SKM-1 treated with dmso at 0.1 percent for 144 hours (cell line): ENCODE results near the gene MZF1.
"Not testable (repeated sequence)": the region's sequence is repeated elsewhere in the genome, so short reads cannot be mapped to it uniquely, and the experiment has no call there.

ENCODE experiments used
- DNase-seq: peaks from one replicate; lab custom pipeline; 2025; ENCODE audit not compliant: unreplicated experiment; lab: John Stamatoyannopoulos, UW

The MZF1 gene

GRCh38 chr19:58543826-58544590, 29.1 kb downstream of the MZF1 start, which contains the start of gene TRIM28:
Gene TRIM28, plus strand, starts transcription at chr19:58544064. Its CDS starts 694 bp downstream, at chr19:58544758.
- DNase-seq: no peak

- DNase-seq: not testable (repeated sequence)
These were observed 30.3 kb downstream of the MZF1 start for GRCh38 chr19:58542641-58543372.

- DNase-seq: not testable (repeated sequence)
These were observed 34.0 kb downstream of the MZF1 start for GRCh38 chr19:58539169-58539559.

- no peak for DNase-seq
These were observed 34.6 kb downstream of the MZF1 start for GRCh38 chr19:58538257-58539168.

- DNase-seq: no peak
These were observed 36.0 kb downstream of the MZF1 start for GRCh38 chr19:58536852-58537798.

- no peak for DNase-seq
These were observed 37.3 kb downstream of the MZF1 start for GRCh38 chr19:58535857-58536256.

GRCh38 chr19:58531034-58531840, 41.9 kb downstream of the MZF1 start:
- DNase-seq: no peak

GRCh38 chr19:58529405-58529804, 43.7 kb downstream of the MZF1 start:
- DNase-seq: no peak

- no peak for DNase-seq
These were observed 50.4 kb downstream of the MZF1 start for GRCh38 chr19:58522709-58523108.

GRCh38 chr19:58521651-58522050, 51.5 kb downstream of the MZF1 start:
- no peak for DNase-seq

GRCh38 chr19:58520257-58520599, 52.9 kb downstream of the MZF1 start:
- DNase-seq: no peak

- DNase-seq: peak; percentile 82
These were observed 53.5 kb downstream of the MZF1 start, which contains the start of gene ZBTB45 for GRCh38 chr19:58519355-58520256. Gene ZBTB45, minus strand, starts transcription at chr19:58519810. Its CDS starts 2,137 bp downstream, at chr19:58517673.

- DNase-seq: peak; percentile 16
These were observed 54.1 kb downstream of the MZF1 start for GRCh38 chr19:58519087-58519354.

GRCh38 chr19:58518256-58519086, 54.7 kb downstream of the MZF1 start:
- DNase-seq: peak; percentile 3

GRCh38 chr19:58516964-58517833, 55.9 kb downstream of the MZF1 start:
- DNase-seq: no peak

- no peak for DNase-seq
These were observed 56.8 kb downstream of the MZF1 start for GRCh38 chr19:58516246-58516836.
